ENCODE measurements around the gene GTF3C2.

GRCh38 chr2:27398962-27399361 lies 42.4 kb upstream of the GTF3C2 start:
- TF ChIP-seq CTCF (IDR thresholded peaks at IDR 0.05) (no peak), POLR2A (IDR thresholded peaks at IDR 0.05) (no peak)

Measured in adrenal gland (tissue), 5 donors.